ENCODE results near the gene PRKCZ.
A peak's percentile ranks its signal among the peaks of the same experiment; 100 is the strongest.

Gene PRKCZ

GRCh38 chr1:2197707-2198165 lies 147.5 kb downstream of the PRKCZ start:
- TF ChIP-seq, protein P1, sequence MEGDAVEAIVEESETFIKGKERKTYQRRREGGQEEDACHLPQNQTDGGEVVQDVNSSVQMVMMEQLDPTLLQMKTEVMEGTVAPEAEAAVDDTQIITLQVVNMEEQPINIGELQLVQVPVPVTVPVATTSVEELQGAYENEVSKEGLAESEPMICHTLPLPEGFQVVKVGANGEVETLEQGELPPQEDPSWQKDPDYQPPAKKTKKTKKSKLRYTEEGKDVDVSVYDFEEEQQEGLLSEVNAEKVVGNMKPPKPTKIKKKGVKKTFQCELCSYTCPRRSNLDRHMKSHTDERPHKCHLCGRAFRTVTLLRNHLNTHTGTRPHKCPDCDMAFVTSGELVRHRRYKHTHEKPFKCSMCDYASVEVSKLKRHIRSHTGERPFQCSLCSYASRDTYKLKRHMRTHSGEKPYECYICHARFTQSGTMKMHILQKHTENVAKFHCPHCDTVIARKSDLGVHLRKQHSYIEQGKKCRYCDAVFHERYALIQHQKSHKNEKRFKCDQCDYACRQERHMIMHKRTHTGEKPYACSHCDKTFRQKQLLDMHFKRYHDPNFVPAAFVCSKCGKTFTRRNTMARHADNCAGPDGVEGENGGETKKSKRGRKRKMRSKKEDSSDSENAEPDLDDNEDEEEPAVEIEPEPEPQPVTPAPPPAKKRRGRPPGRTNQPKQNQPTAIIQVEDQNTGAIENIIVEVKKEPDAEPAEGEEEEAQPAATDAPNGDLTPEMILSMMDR (IDR thresholded peaks at IDR 0.05) = no peak
- no peak for TF ChIP-seq ZFX (IDR thresholded peaks at IDR 0.05; ENCODE audit: borderline replicate concordance)
- H3K27ac ChIP-seq = peak overlapping the region; percentile 70; the same call in 1 of the 2 replicates

GRCh38 chr1:2198571-2198970 lies 148.4 kb downstream of the PRKCZ start:
- no peak for TF ChIP-seq ZFX (IDR thresholded peaks at IDR 0.05; ENCODE audit: borderline replicate concordance)
- TF ChIP-seq, protein P1 (IDR thresholded peaks at IDR 0.05) = no peak
- peak overlapping the region; percentile 70 for H3K27ac ChIP-seq

DNA sequence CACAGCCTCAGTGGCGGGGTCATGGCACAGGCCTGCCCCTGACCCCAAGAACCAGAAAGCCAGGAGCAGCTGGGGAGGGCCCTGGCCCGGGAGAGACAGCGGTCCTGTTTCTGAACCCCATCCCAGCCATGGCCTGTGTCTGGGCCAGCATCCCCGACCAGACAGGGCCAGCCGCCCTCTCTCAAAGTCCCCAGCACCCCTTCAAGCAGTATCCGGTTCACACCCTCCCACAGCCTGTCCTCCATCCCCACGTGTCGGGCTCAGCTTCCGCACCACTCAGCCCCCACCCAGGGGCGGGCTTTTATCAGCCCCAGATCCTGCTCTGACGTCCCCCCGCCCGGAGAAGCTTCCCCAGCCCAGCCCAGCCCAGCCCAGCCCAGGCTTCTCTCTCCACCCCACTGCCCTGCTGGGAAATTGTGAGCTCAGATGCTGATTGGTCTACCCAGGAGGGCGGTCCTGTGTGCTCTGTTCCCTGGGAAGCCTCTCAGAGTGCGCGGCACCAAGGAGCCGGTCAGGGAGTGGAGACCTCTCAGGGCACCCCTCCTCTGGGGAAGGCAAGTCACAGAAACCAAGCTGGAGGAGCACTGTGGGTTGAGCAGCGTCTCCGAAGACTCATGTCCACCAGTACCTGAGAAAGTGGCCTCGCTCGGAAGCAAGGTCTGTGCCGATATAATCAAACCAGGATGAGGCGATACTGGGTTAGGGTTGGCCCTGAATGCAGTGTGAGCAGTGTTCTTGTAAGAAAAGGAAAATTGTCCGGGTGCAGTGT lies 149.0 kb downstream of the PRKCZ start:
- H3K27ac ChIP-seq = peak overlapping the region; percentile 70
- TF ChIP-seq ZFX (IDR thresholded peaks at IDR 0.05; ENCODE audit: borderline replicate concordance) = no peak
- TF ChIP-seq, protein P1 (IDR thresholded peaks at IDR 0.05) = no peak

DNA sequence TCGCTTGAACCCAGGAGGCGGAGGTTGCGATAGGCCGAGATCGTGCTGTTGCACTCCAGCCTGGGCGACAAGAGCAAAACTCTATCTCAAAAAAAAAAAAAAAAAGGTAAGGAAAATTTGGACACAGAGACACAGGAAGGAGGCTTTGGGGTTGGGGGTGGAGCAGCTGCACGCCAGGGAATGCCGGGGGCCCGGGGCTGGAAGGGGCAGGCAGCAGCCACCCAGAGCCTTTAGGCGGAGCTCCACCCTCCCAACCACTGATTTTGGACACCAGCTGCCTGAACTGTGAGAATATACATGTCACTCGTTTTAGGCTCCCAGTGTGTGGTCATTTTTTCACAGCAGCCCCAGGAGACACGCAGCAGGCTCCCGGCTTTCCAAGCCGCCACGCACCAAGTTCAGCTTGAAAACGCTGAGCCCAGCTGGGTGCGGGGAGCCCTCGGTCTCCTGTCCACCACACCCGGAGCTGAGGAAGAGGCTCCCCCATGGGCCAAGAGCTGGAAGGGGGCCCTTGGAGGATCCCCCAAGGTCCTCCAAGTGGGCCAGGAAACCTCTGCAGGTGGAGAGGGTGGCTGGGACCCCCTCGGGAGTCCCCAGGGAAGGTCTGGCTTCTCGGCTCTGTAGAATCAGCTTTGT lies 150.2 kb downstream of the PRKCZ start:
- TF ChIP-seq ZFX (IDR thresholded peaks at IDR 0.05; ENCODE audit: borderline replicate concordance) = no peak
- TF ChIP-seq, protein P1 (IDR thresholded peaks at IDR 0.05) = no peak
- peak overlapping the region; percentile 70; the same call in 1 of the 2 replicates for H3K27ac ChIP-seq

GRCh38 chr1:2201062-2201461 lies 150.9 kb downstream of the PRKCZ start:
- H3K27ac ChIP-seq = no peak overlapping the region
- TF ChIP-seq, protein P1 (IDR thresholded peaks at IDR 0.05) = no peak
- TF ChIP-seq ZFX (IDR thresholded peaks at IDR 0.05; ENCODE audit: borderline replicate concordance) = no peak

DNA sequence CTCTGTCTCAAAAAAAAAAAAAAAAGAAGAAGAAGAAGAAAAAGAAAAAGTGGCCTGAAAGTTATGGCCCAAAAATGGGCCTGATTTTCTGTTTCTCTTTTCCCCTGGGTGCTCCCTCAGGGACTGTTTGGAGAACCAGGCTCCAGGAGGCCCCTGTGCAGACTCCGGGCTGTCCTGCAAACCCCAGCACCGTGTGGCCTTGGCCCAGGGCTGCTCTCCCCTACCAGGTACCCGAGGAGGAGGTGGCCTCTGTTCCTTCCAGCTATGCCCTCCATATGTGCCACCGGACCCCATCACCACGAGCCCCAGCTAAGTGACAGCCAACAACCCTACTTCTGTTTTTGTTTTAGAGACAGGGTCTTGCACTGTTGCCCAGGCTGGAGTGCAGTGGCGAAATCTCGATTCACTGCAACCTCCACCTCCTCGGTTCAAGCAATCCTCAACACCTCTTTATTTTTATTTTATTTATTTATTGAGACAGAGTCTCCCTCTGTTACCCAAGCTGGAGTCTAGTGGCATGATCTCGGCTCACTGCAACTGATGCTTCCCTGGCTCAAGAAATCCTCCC lies 151.9 kb downstream of the PRKCZ start:
- TF ChIP-seq ZFX (IDR thresholded peaks at IDR 0.05; ENCODE audit: borderline replicate concordance) = no peak
- TF ChIP-seq, protein P1 (IDR thresholded peaks at IDR 0.05) = no peak
- H3K27ac ChIP-seq = no peak overlapping the region
